ENCODE results near the gene THSD4. TPM values are rescaled to one million over a fixed set of nuclear protein-coding genes. Genes with fewer than 3 reads are reported as not detected.

Gene THSD4
- total RNA-seq, 6 donors from 2014 or later, result 16.8 to 39.7 (median 21.7) TPM

GRCh38 chr15:71357321-71357732, 242.1 kb downstream of the THSD4 start:
- WGBS, 2 donors, result 10 to 36% methylated on average over 3 to 9 of the region's 9 CpGs
- no peaks in the 10 kb centered on the region for H3K36me3 ChIP-seq
- H3K27me3 ChIP-seq, result no peaks in the 10 kb centered on the region
- H3K4me3 ChIP-seq, result no peak overlapping the region
- DNase-seq, result peak; percentile 39 to 41
- TF ChIP-seq POLR2AphosphoS5 (IDR thresholded peaks at IDR 0.05) (no peak), CTCF (IDR thresholded peaks at IDR 0.05) (no peak), EP300 (IDR thresholded peaks at IDR 0.05) (no peak), POLR2A (IDR thresholded peaks at IDR 0.05) (no peak)
- H3K27ac ChIP-seq, result no peak overlapping the region
- ATAC-seq (ENCODE audit: low FRiP score in 2 of 2), result peak; percentile 41 to 76
- H3K4me1 ChIP-seq, result peaks cover 9 to 18% (median 11%) of the 10 kb centered on the region in 4 donors
- H3K9me3 ChIP-seq, result no peaks in the 10 kb centered on the region

- Histone ChIP-seq H3K27ac (no peak overlapping the region), H3K4me1 (peaks cover 9 to 14% (median 10%) of the 10 kb centered on the region in 4 donors), H3K36me3 (no peaks in the 10 kb centered on the region), H3K27me3 (no peaks in the 10 kb centered on the region), H3K4me3 (no peak overlapping the region), H3K9me3 (no peaks in the 10 kb centered on the region)
- TF ChIP-seq POLR2A (IDR thresholded peaks at IDR 0.05), result no peak
- TF ChIP-seq EP300 (IDR thresholded peaks at IDR 0.05), result no peak
- TF ChIP-seq CTCF (IDR thresholded peaks at IDR 0.05), result no peak
- no peak for TF ChIP-seq POLR2AphosphoS5 (IDR thresholded peaks at IDR 0.05)
- ATAC-seq (ENCODE audit: low FRiP score in 2 of 2) (no peak), DNase-seq (no peak)
- WGBS, 2 donors, result 88 to 95% methylated on average over 4 of the region's 4 CpGs
Measured at GRCh38 chr15:71357967-71358366, 242.7 kb downstream of the THSD4 start.

GRCh38 chr15:71359246-71359645, 244.0 kb downstream of the THSD4 start:
- WGBS, 2 donors, result 77 to 90% methylated on average over 7 of the region's 7 CpGs
- ATAC-seq (ENCODE audit: low FRiP score in 2 of 2), result no peak

GRCh38 chr15:71362556-71362955, 247.3 kb downstream of the THSD4 start:
- peaks cover 0 to 8% (median under 1%) of the 10 kb centered on the region in 4 donors for H3K4me1 ChIP-seq
- TF ChIP-seq POLR2A (IDR thresholded peaks at IDR 0.05), result no peak
- TF ChIP-seq POLR2AphosphoS5 (IDR thresholded peaks at IDR 0.05), result no peak
- TF ChIP-seq EP300 (IDR thresholded peaks at IDR 0.05), result no peak
- TF ChIP-seq CTCF (IDR thresholded peaks at IDR 0.05), result no peak
- no peak for ATAC-seq (ENCODE audit: low FRiP score in 2 of 2)
- no peaks in the 10 kb centered on the region for H3K9me3 ChIP-seq
- no peak for DNase-seq
- no peaks in the 10 kb centered on the region for H3K27me3 ChIP-seq
- WGBS, 2 donors, result 82 to 96% methylated on average over 8 of the region's 8 CpGs
- H3K27ac ChIP-seq, result no peak overlapping the region
- H3K36me3 ChIP-seq, result no peaks in the 10 kb centered on the region
- no peak overlapping the region for H3K4me3 ChIP-seq

More at GRCh38 chr15:71359246-71359645, 244.0 kb downstream of the THSD4 start:
- no peak for DNase-seq
- TF ChIP-seq POLR2A (IDR thresholded peaks at IDR 0.05) (no peak), CTCF (IDR thresholded peaks at IDR 0.05) (no peak), POLR2AphosphoS5 (IDR thresholded peaks at IDR 0.05) (no peak), EP300 (IDR thresholded peaks at IDR 0.05) (no peak)
- Histone ChIP-seq H3K27me3 (no peaks in the 10 kb centered on the region), H3K9me3 (no peaks in the 10 kb centered on the region), H3K4me1 (peaks cover 8 to 14% (median 9%) of the 10 kb centered on the region in 4 donors), H3K4me3 (no peak overlapping the region), H3K36me3 (no peaks in the 10 kb centered on the region), H3K27ac (no peak overlapping the region)

Measured in upper lobe of left lung (tissue), 6 donors.